Measurements from ENCODE around the gene NAA40. TPM values are rescaled to one million over a fixed set of nuclear protein-coding genes. Genes with fewer than 3 reads are reported as not detected.
A peak's percentile ranks its signal among the peaks of the same experiment; 100 is the strongest.

NAA40 gene
- total and polyA plus RNA-seq, 2 of the 13 experiments (the other 11 are each of a cell fraction or from before 2014, with no cell fraction given), result 11.1 to 17.9 TPM

GRCh38 chr11:63937713-63938478, 906 bp upstream of the NAA40 start (continued):
- TF ChIP-seq FOXO1 (CRISPR knock-in tag; IDR thresholded peaks at IDR 0.05) (no peak), E2F5 (CRISPR knock-in tag; conservative IDR thresholded peaks at IDR 0.05) (no peak), REL (CRISPR knock-in tag; conservative IDR thresholded peaks at IDR 0.05) (no peak), DNMT3B (CRISPR knock-in tag; conservative IDR thresholded peaks at IDR 0.05) (no peak), ZFP41 (CRISPR knock-in tag; IDR thresholded peaks at IDR 0.05; ENCODE audit: borderline replicate concordance) (no peak), ZNF850 (CRISPR knock-in tag; conservative IDR thresholded peaks at IDR 0.05) (no peak), ZFP36L1 (CRISPR knock-in tag; IDR thresholded peaks at IDR 0.05) (no peak), FOXC1 (CRISPR knock-in tag; IDR thresholded peaks at IDR 0.05; ENCODE audit: borderline replicate concordance) (peak; percentile 55; the same call in 1 of the 2 replicates), ZFAT (CRISPR knock-in tag; conservative IDR thresholded peaks at IDR 0.05) (no peak), ZNF362 (CRISPR knock-in tag; IDR thresholded peaks at IDR 0.05; ENCODE audit: borderline replicate concordance) (no peak), ZSCAN9 (CRISPR knock-in tag; IDR thresholded peaks at IDR 0.05; ENCODE audit: borderline replicate concordance) (no peak), HDAC2 (CRISPR knock-in tag; IDR thresholded peaks at IDR 0.05) (no peak), KLF6 (CRISPR knock-in tag; IDR thresholded peaks at IDR 0.05) (0 out of 2 replicates have a peak, but pooled peaks have one; percentile 8), ZBTB46 (CRISPR knock-in tag; IDR thresholded peaks at IDR 0.05; ENCODE audit: borderline replicate concordance) (no peak), ZMYM4 (CRISPR knock-in tag; IDR thresholded peaks at IDR 0.05) (no peak), ISX (CRISPR knock-in tag; conservative IDR thresholded peaks at IDR 0.05) (no peak), ZEB1 (IDR thresholded peaks at IDR 0.05; ENCODE audit: insufficient replicate concordance, low read depth) (peak; percentile 48), FOXA3 (CRISPR knock-in tag; IDR thresholded peaks at IDR 0.05) (no peak), ZNF468 (CRISPR knock-in tag; IDR thresholded peaks at IDR 0.05) (no peak)
- TF ChIP-seq, protein P1, sequence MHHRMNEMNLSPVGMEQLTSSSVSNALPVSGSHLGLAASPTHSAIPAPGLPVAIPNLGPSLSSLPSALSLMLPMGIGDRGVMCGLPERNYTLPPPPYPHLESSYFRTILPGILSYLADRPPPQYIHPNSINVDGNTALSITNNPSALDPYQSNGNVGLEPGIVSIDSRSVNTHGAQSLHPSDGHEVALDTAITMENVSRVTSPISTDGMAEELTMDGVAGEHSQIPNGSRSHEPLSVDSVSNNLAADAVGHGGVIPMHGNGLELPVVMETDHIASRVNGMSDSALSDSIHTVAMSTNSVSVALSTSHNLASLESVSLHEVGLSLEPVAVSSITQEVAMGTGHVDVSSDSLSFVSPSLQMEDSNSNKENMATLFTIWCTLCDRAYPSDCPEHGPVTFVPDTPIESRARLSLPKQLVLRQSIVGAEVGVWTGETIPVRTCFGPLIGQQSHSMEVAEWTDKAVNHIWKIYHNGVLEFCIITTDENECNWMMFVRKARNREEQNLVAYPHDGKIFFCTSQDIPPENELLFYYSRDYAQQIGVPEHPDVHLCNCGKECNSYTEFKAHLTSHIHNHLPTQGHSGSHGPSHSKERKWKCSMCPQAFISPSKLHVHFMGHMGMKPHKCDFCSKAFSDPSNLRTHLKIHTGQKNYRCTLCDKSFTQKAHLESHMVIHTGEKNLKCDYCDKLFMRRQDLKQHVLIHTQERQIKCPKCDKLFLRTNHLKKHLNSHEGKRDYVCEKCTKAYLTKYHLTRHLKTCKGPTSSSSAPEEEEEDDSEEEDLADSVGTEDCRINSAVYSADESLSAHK (CRISPR knock-in tag; IDR thresholded peaks at IDR 0.05; ENCODE audit: borderline replicate concordance), result no peak
